Measurements from ENCODE around the gene DCTD.

DCTD gene

DNA sequence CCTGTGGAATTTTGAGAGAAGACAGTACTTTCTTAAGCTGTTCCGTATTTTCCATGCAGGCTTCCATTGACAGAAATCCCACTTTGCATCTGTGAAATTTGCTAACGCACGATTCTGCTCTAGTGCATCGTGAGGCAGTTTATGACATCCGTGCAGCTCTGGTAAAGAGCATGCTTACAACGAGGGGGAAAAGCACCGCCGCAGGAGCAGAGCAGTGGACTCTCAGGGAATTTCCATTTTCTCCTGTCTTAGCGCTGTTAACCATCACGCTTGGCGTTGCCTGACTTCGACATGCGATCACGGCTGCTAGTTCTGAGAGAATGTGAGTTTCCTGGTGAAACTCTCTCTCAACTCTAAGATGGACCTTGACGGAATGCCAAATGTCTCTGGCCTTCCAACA lies 43.9 kb downstream of the DCTD start:
- Histone ChIP-seq H3K4me3 (ENCODE audit: low read depth, low read length) (no peak overlapping the region), H3K9me3 (ENCODE audit: control insufficient read depth, insufficient read depth, low read depth, low read length) (no peaks in the 10 kb centered on the region), H3K4me1 (ENCODE audit: control insufficient read depth, insufficient read depth, low read length) (no peaks in the 10 kb centered on the region), H3K27ac (ENCODE audit: extremely low read depth, low read depth, low read length) (no peak overlapping the region), H3K36me3 (ENCODE audit: control insufficient read depth in 2 of 2, insufficient read depth in 1 of 2, low read length in 2 of 2) (peaks cover 0 to 2% of the 10 kb centered on the region in 2 experiments; a peak in 1 of 3 replicates)
- CTCF ChIA-PET: no interaction called here
- no peak for TF ChIP-seq GLIS2 (tag by site-specific recombination; IDR thresholded peaks at IDR 0.05)
- no peak for TF ChIP-seq ZFP3 (tag by site-specific recombination; IDR thresholded peaks at IDR 0.05; ENCODE audit: low read depth)
- no peak for TF ChIP-seq KLF16 (tag by site-specific recombination; IDR thresholded peaks at IDR 0.05)
- no peak for TF ChIP-seq GLI2 (tag by site-specific recombination; IDR thresholded peaks at IDR 0.05; ENCODE audit: borderline replicate concordance, low read depth)
- TF ChIP-seq, protein P1, sequence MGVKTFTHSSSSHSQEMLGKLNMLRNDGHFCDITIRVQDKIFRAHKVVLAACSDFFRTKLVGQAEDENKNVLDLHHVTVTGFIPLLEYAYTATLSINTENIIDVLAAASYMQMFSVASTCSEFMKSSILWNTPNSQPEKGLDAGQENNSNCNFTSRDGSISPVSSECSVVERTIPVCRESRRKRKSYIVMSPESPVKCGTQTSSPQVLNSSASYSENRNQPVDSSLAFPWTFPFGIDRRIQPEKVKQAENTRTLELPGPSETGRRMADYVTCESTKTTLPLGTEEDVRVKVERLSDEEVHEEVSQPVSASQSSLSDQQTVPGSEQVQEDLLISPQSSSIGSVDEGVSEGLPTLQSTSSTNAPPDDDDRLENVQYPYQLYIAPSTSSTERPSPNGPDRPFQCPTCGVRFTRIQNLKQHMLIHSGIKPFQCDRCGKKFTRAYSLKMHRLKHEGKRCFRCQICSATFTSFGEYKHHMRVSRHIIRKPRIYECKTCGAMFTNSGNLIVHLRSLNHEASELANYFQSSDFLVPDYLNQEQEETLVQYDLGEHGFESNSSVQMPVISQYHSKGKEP (tag by site-specific recombination; IDR thresholded peaks at IDR 0.05): no peak
- TF ChIP-seq RBAK (tag by site-specific recombination; IDR thresholded peaks at IDR 0.05): no peak
- TF ChIP-seq SALL2 (tag by site-specific recombination; IDR thresholded peaks at IDR 0.05; ENCODE audit: borderline replicate concordance): no peak
- no peak for TF ChIP-seq ZNF202 (tag by site-specific recombination; IDR thresholded peaks at IDR 0.05; ENCODE audit: borderline replicate concordance)
- TF ChIP-seq ZNF169 (tag by site-specific recombination; IDR thresholded peaks at IDR 0.05): no peak
- TF ChIP-seq HOXA7 (CRISPR knock-in tag; IDR thresholded peaks at IDR 0.05; ENCODE audit: borderline replicate concordance): no peak
- TF ChIP-seq, protein P2, sequence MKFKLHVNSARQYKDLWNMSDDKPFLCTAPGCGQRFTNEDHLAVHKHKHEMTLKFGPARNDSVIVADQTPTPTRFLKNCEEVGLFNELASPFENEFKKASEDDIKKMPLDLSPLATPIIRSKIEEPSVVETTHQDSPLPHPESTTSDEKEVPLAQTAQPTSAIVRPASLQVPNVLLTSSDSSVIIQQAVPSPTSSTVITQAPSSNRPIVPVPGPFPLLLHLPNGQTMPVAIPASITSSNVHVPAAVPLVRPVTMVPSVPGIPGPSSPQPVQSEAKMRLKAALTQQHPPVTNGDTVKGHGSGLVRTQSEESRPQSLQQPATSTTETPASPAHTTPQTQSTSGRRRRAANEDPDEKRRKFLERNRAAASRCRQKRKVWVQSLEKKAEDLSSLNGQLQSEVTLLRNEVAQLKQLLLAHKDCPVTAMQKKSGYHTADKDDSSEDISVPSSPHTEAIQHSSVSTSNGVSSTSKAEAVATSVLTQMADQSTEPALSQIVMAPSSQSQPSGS (tag by site-specific recombination; IDR thresholded peaks at IDR 0.05; ENCODE audit: low read depth): no peak
- TF ChIP-seq ZNF610 (tag by site-specific recombination; IDR thresholded peaks at IDR 0.05; ENCODE audit: borderline replicate concordance): no peak
- TF ChIP-seq ZNF48 (tag by site-specific recombination; IDR thresholded peaks at IDR 0.05): no peak
- TF ChIP-seq, protein P3, sequence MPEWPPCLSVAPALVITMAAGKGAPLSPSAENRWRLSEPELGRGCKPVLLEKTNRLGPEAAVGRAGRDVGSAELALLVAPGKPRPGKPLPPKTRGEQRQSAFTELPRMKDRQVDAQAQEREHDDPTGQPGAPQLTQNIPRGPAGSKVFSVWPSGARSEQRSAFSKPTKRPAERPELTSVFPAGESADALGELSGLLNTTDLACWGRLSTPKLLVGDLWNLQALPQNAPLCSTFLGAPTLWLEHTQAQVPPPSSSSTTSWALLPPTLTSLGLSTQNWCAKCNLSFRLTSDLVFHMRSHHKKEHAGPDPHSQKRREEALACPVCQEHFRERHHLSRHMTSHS (tag by site-specific recombination; IDR thresholded peaks at IDR 0.05): no peak
- TF ChIP-seq, protein P4, sequence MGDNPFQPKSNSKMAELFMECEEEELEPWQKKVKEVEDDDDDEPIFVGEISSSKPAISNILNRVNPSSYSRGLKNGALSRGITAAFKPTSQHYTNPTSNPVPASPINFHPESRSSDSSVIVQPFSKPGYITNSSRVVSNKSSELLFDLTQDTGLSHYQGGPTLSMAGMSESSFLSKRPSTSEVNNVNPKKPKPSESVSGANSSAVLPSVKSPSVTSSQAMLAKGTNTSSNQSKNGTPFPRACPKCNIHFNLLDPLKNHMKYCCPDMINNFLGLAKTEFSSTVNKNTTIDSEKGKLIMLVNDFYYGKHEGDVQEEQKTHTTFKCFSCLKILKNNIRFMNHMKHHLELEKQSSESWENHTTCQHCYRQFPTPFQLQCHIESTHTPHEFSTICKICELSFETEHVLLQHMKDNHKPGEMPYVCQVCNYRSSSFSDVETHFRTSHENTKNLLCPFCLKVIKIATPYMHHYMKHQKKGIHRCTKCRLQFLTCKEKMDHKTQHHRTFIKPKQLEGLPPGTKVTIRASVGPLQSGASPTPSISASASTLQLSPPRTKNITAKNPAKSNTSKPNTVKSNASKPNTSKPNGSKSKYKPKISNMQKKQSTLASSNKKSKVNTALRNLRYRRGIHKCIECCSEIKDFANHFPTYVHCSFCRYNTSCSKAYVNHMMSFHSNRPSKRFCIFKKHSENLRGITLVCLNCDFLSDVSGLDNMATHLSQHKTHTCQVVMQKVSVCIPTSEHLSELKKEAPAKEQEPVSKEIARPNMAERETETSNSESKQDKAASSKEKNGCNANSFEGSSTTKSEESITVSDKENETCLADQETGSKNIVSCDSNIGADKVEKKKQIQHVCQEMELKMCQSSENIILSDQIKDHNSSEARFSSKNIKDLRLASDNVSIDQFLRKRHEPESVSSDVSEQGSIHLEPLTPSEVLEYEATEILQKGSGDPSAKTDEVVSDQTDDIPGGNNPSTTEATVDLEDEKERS (tag by site-specific recombination; IDR thresholded peaks at IDR 0.05): no peak
- POLR2A ChIA-PET: no interaction called here

DNA sequence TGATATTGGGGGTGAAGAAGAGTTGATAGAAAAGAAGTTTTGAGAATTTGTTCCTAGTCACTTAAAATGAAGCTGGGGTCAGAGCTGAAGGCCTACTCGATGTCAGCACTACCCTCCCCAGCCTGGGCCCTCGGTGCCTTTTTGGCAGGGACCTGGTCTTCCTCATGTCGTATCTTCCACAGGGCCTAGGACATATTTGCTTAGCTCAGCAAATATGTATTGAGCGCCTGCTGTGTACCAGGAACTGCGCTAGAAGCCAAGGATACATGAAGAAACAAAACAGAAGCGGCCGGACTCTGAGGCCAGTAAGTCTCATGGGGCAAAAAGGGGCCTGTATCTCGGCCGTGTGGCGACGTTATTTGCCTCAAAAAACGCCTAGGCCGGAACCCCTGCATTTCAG lies 44.3 kb downstream of the DCTD start:
- TF ChIP-seq ZNF174 (tag by site-specific recombination; IDR thresholded peaks at IDR 0.05) (no peak), ZNF112 (tag by site-specific recombination; IDR thresholded peaks at IDR 0.05) (no peak), ZNF302 (tag by site-specific recombination; IDR thresholded peaks at IDR 0.05; ENCODE audit: low read depth) (no peak), ZNF843 (tag by site-specific recombination; IDR thresholded peaks at IDR 0.05) (no peak), ZSCAN30 (tag by site-specific recombination; IDR thresholded peaks at IDR 0.05) (no peak), ZXDB (tag by site-specific recombination; IDR thresholded peaks at IDR 0.05) (no peak), HOXC10 (CRISPR knock-in tag; IDR thresholded peaks at IDR 0.05) (no peak), ZNF366 (tag by site-specific recombination; conservative IDR thresholded peaks at IDR 0.05) (no peak), ZNF530 (tag by site-specific recombination; IDR thresholded peaks at IDR 0.05; ENCODE audit: low read depth) (no peak), ZFHX2 (tag by site-specific recombination; conservative IDR thresholded peaks at IDR 0.05) (no peak), ZNF132 (tag by site-specific recombination; IDR thresholded peaks at IDR 0.05; ENCODE audit: borderline replicate concordance) (no peak), ZNF121 (tag by site-specific recombination; IDR thresholded peaks at IDR 0.05) (no peak), ZNF37A (tag by site-specific recombination; IDR thresholded peaks at IDR 0.05) (no peak)
- TF ChIP-seq, protein P5, sequence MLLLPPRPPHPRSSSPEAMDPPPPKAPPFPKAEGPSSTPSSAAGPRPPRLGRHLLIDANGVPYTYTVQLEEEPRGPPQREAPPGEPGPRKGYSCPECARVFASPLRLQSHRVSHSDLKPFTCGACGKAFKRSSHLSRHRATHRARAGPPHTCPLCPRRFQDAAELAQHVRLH (tag by site-specific recombination; IDR thresholded peaks at IDR 0.05): no peak
- H3K4me3 ChIP-seq (ENCODE audit: low read depth, low read length): no peak overlapping the region
- POLR2A ChIA-PET: no interaction called here
- H3K27ac ChIP-seq (ENCODE audit: extremely low read depth, low read depth, low read length): no peak overlapping the region
- CTCF ChIA-PET: no interaction called here
- no peaks in the 10 kb centered on the region for H3K4me1 ChIP-seq (ENCODE audit: control insufficient read depth, insufficient read depth, low read length)
- H3K9me3 ChIP-seq (ENCODE audit: control insufficient read depth, insufficient read depth, low read depth, low read length): no peaks in the 10 kb centered on the region
- H3K36me3 ChIP-seq (ENCODE audit: control insufficient read depth in 2 of 2, insufficient read depth in 1 of 2, low read length in 2 of 2): peaks cover 0 to 2% of the 10 kb centered on the region in 2 experiments; a peak in 1 of 3 replicates
